ENCODE results near the gene SSTR3.

DNA sequence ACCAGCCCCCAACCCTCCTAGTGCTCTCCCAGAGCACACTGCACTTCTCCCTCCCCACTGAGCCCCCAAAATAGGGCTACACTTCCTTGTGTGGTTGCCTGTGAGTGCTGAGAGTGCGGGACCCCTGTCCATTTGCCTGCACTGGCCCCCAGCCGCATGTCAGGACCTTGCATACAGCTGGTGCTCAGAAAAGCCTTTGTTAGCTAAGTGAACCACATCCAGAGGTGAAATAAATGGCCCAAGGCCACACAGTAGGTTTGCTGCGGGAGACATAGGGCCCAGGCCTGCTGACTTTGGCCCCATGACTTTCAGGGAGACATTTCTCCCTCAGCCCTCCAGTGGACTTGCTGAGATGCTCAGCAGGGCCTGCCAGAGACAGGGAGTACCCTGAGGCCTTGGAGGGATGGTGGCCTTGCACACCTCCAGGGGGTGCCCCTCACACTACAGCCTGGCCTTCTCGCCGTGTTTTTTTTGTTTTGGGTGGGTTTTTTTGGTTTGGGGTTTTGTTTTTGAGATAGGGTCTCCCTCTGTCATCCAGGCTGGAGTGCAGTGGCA lies 10.2 kb downstream of the SSTR3 start:
- TF ChIP-seq, protein P1, sequence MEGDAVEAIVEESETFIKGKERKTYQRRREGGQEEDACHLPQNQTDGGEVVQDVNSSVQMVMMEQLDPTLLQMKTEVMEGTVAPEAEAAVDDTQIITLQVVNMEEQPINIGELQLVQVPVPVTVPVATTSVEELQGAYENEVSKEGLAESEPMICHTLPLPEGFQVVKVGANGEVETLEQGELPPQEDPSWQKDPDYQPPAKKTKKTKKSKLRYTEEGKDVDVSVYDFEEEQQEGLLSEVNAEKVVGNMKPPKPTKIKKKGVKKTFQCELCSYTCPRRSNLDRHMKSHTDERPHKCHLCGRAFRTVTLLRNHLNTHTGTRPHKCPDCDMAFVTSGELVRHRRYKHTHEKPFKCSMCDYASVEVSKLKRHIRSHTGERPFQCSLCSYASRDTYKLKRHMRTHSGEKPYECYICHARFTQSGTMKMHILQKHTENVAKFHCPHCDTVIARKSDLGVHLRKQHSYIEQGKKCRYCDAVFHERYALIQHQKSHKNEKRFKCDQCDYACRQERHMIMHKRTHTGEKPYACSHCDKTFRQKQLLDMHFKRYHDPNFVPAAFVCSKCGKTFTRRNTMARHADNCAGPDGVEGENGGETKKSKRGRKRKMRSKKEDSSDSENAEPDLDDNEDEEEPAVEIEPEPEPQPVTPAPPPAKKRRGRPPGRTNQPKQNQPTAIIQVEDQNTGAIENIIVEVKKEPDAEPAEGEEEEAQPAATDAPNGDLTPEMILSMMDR (IDR thresholded peaks at IDR 0.05): no peak
- TF ChIP-seq POLR2A (IDR thresholded peaks at IDR 0.05): no peak
- no peak for TF ChIP-seq POLR2AphosphoS5 (IDR thresholded peaks at IDR 0.05)

Data from transverse colon (tissue), 4 donors.